Suprapubic skin (tissue), 4 donors: ENCODE data around the gene L3MBTL1. TPM values are rescaled to one million over a fixed set of nuclear protein-coding genes. Genes with fewer than 3 reads are reported as not detected.
A peak's percentile ranks its signal among the peaks of the same experiment; 100 is the strongest.

Experiments used
- DNase-seq, 2 donors: peaks; one replicate each; pipeline ENCODE4 v3.0.0-alpha.2; 2019; ENCODE audit warnings: low spot score in 2 of 2
- H3K27ac ChIP-seq: fragments of 200-600 bp; sonication (generic); one replicate; pipeline ENCODE4 v1.5.1; 2019
- H3K27me3 ChIP-seq: fragments of 200-600 bp; sonication (generic); one replicate; pipeline ENCODE4 v1.5.1; 2019
- H3K36me3 ChIP-seq: fragments of 200-600 bp; sonication (generic); one replicate; pipeline ENCODE4 v1.5.1; 2019
- H3K4me1 ChIP-seq: fragments of 200-600 bp; sonication (generic); one replicate; pipeline ENCODE4 v1.5.1; 2019
- H3K4me3 ChIP-seq: fragments of 200-600 bp; sonication (generic); one replicate; pipeline ENCODE4 v1.5.1; 2019; ENCODE audit warnings: mild to moderate bottlenecking
- H3K9me3 ChIP-seq: fragments of 200-600 bp; sonication (generic); one replicate; pipeline ENCODE4 v1.5.1; 2019
- EP300 ChIP-seq: sonication (generic); formaldehyde crosslinking; IDR thresholded peaks from one replicate; pipeline ENCODE4 v1.6.1; 2017; ENCODE audit warnings: antibody characterized with exemption
- POLR2A ChIP-seq, 2 donors: fragments of 450-650 bp; IDR thresholded peaks; one replicate each; pipeline ENCODE4 v1.6.1; 2017; ENCODE audit warnings: antibody characterized with exemption in 2 of 2, mild to moderate bottlenecking in 2 of 2, moderate library complexity in 2 of 2
- POLR2AphosphoS5 ChIP-seq, 3 donors: sonication (generic); formaldehyde crosslinking; IDR thresholded peaks; one replicate each; pipeline ENCODE4 v1.6.1; 2017; ENCODE audit warnings: antibody characterized with exemption in 3 of 3
- WGBS: methylation state at CpG from one replicate; pipeline ENCODE4 v1.1.5; 2018; 5-methylcytosine and 5-hydroxymethylcytosine counted together
- total RNA-seq, 4 donors: library from RNA; depleted of rRNA; stranded (reverse); fragments of >200 nt; gene quantifications; one replicate each; pipeline ENCODE4 v1.1.0, GENCODE V29; 2016
- TF ChIP-seq, protein P1 (sequence below), 2 donors: fragments of 200-600 bp in 1 of 2; fragments of 450-650 bp in 1 of 2; sonication (generic) in 1 of 2; IDR thresholded peaks; one replicate each; pipeline ENCODE4 v1.5.1; 2016 to 2019; ENCODE audit warnings: antibody characterized with exemption in 2 of 2, mild to moderate bottlenecking in 1 of 2, moderate library complexity in 1 of 2

Gene L3MBTL1
- total RNA-seq, 4 donors from 2014 or later, result 8.9 to 39.7 (median 14.6) TPM

DNA sequence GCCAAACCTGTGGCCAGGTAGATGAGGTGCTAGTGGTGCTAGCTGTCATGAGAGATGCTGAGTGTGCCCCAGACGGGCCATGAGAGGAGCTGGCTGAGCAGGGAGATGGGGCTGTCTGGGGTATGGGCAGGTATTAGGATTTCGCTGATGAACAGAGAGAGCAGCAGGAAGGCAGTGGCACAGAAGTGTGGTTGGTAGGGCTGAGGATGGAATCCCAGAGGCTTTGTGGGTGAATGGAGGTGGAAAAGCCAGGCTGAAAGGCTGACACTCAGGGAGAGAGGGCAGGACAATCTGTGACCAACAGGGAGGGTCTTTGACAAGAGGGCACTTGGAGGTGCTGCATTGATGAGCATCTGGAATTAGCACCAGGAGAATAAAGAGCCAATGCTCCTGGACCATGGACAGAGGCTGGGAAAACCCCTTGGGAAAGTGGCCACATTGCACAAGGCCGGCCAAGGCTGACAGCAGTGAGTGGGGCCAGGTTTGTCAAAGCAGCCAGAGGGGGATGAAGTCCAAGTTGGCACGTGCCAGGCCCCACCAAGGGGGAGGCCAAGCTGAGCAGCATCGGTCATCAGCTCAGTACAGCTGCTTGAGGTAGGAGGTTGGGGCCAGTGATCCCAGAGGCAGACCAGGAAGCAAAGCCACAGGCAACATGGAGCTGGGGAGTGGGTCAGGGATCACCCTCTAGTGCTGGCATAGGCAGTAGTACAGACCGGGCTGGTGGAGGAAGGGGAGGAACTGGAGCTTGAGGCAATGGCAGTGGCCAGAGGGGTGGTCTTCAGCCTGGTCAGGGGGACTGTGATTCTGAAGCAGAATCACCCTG is 31.6 kb downstream of the L3MBTL1 start:
- no peak overlapping the region for H3K4me3 ChIP-seq
- 84% methylated on average over 6 of the region's 6 CpGs for WGBS
- H3K36me3 ChIP-seq, result peaks cover 25% of the 10 kb centered on the region
- no peaks in the 10 kb centered on the region for H3K4me1 ChIP-seq
- no peaks in the 10 kb centered on the region for H3K9me3 ChIP-seq
- peak; percentile 44 to 61 for DNase-seq
- H3K27ac ChIP-seq, result no peak overlapping the region
- H3K27me3 ChIP-seq, result no peaks in the 10 kb centered on the region
- TF ChIP-seq EP300 (no peak), POLR2A (IDR thresholded peaks at IDR 0.05) (no peak), POLR2AphosphoS5 (IDR thresholded peaks at IDR 0.05) (no peak)
- TF ChIP-seq, protein P1, sequence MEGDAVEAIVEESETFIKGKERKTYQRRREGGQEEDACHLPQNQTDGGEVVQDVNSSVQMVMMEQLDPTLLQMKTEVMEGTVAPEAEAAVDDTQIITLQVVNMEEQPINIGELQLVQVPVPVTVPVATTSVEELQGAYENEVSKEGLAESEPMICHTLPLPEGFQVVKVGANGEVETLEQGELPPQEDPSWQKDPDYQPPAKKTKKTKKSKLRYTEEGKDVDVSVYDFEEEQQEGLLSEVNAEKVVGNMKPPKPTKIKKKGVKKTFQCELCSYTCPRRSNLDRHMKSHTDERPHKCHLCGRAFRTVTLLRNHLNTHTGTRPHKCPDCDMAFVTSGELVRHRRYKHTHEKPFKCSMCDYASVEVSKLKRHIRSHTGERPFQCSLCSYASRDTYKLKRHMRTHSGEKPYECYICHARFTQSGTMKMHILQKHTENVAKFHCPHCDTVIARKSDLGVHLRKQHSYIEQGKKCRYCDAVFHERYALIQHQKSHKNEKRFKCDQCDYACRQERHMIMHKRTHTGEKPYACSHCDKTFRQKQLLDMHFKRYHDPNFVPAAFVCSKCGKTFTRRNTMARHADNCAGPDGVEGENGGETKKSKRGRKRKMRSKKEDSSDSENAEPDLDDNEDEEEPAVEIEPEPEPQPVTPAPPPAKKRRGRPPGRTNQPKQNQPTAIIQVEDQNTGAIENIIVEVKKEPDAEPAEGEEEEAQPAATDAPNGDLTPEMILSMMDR (IDR thresholded peaks at IDR 0.05), result no peak

- peak; percentile 41 to 73 for DNase-seq
- no peaks in the 10 kb centered on the region for H3K4me1 ChIP-seq
- no peak overlapping the region for H3K27ac ChIP-seq
- WGBS, result 92% methylated on average over 15 of the region's 17 CpGs
- H3K4me3 ChIP-seq, result no peak overlapping the region
- H3K9me3 ChIP-seq, result no peaks in the 10 kb centered on the region
- TF ChIP-seq POLR2AphosphoS5 (IDR thresholded peaks at IDR 0.05) (no peak), POLR2A (IDR thresholded peaks at IDR 0.05) (no peak)
- no peaks in the 10 kb centered on the region for H3K27me3 ChIP-seq
- peaks cover 22% of the 10 kb centered on the region for H3K36me3 ChIP-seq
Measured at GRCh38 chr20:43539975-43540672, 32.6 kb downstream of the L3MBTL1 start.

- Histone ChIP-seq H3K27me3 (no peaks in the 10 kb centered on the region), H3K4me1 (no peaks in the 10 kb centered on the region), H3K4me3 (no peak overlapping the region), H3K9me3 (no peaks in the 10 kb centered on the region), H3K36me3 (peaks cover 22% of the 10 kb centered on the region), H3K27ac (no peak overlapping the region)
- 91% methylated on average over 7 of the region's 7 CpGs for WGBS
- TF ChIP-seq POLR2AphosphoS5 (IDR thresholded peaks at IDR 0.05) (no peak), POLR2A (IDR thresholded peaks at IDR 0.05) (no peak), EP300 (no peak)
- TF ChIP-seq, protein P1 (IDR thresholded peaks at IDR 0.05), result no peak
- peak in 1 of 2 donors; percentile 65 for DNase-seq
Measured at GRCh38 chr20:43540673-43541060, 33.2 kb downstream of the L3MBTL1 start.

DNA sequence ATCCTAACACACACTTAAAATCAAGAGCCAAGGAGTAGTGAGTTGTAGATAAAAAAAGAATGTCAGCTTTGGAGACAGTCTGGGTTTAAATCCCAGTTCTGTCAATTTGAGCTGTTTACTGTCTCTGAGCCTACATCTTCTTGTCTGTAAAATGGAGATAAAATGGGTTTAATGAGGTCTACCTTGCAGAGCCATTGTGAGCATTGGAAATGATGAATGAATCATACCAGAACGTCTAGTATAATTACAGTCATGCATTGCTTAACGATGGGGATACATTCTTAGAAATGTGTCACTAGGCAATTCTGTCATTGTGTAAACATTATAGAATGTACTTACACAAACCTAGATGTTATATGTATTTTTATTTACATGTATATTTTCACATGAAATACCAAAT is 33.7 kb downstream of the L3MBTL1 start:
- no peak overlapping the region for H3K4me3 ChIP-seq
- TF ChIP-seq POLR2A (IDR thresholded peaks at IDR 0.05) (no peak), EP300 (no peak), POLR2AphosphoS5 (IDR thresholded peaks at IDR 0.05) (no peak)
- TF ChIP-seq, protein P1 (IDR thresholded peaks at IDR 0.05), result no peak
- H3K4me1 ChIP-seq, result no peaks in the 10 kb centered on the region
- no peak overlapping the region for H3K27ac ChIP-seq
- no peaks in the 10 kb centered on the region for H3K27me3 ChIP-seq
- no peaks in the 10 kb centered on the region for H3K9me3 ChIP-seq
- H3K36me3 ChIP-seq, result peaks cover 16% of the 10 kb centered on the region
- no peak for DNase-seq
- 68% methylated on average over 2 of the region's 2 CpGs for WGBS

DNA sequence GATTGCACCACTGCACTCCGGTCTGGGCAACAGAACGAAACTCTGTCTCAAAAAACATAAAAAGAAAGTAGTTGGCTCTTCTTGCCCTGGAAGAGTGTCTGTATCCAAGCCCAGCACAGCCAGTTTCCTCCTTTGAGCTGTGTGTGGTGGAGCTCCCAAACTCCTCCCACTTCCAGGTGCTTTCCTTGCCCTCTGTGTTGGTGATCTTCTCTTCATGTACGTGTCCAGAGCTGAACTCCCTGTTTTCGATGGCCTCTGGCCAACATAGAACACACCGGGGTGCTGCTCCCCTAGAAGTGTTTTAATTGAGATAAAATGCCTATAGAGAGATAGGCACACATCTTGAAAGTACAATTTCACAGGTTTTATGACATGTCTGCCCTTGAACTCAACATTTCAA is 34.7 kb downstream of the L3MBTL1 start:
- WGBS, result 80% methylated on average over 5 of the region's 5 CpGs
- Histone ChIP-seq H3K36me3 (peaks cover 8% of the 10 kb centered on the region), H3K4me3 (no peak overlapping the region), H3K9me3 (no peaks in the 10 kb centered on the region), H3K4me1 (no peaks in the 10 kb centered on the region), H3K27me3 (no peaks in the 10 kb centered on the region), H3K27ac (no peak overlapping the region)
- no peak for TF ChIP-seq POLR2AphosphoS5 (IDR thresholded peaks at IDR 0.05)
- TF ChIP-seq, protein P1 (IDR thresholded peaks at IDR 0.05), result no peak
- TF ChIP-seq EP300, result no peak
- TF ChIP-seq POLR2A (IDR thresholded peaks at IDR 0.05), result no peak
- peak in 1 of 2 donors; percentile 32 for DNase-seq
